AG04449 (cell line): ENCODE measurements around the gene DHRS3.

Experiments used
- CTCF ChIA-PET: fragments of 350-600 bp; formaldehyde crosslinking; extraction: SDS; loops from one replicate; lab custom pipeline; 2021; ENCODE audit warnings: antibody characterized with exemption; lab: Yijun Ruan, JAX
- POLR2A ChIA-PET: fragments of 400-600, 350-600 bp; formaldehyde crosslinking; extraction: SDS; loops from one replicate; lab custom pipeline; 2020; ENCODE audit warnings: antibody characterized with exemption, inconsistent platforms; lab: Yijun Ruan, JAX
- DNase-seq: peaks from one replicate; pipeline ENCODE4 v3.0.0-alpha.2; 2010; ENCODE audit warnings: low read depth, low spot score
- H3K4me3 ChIP-seq: 2 replicates; pipeline ENCODE4 v1.5.1; 2011; ENCODE audit warnings: low read depth, mild to moderate bottlenecking, control low read depth, low read length
- CTCF ChIP-seq: IDR thresholded peaks from one replicate; pipeline ENCODE4 v1.5.1; 2011; ENCODE audit warnings: mild to moderate bottlenecking, moderate library complexity, low read length, control low read depth, inconsistent platforms; ENCODE audit not compliant: insufficient read depth; ENCODE audit errors: missing control alignments

The DHRS3 gene

DNA sequence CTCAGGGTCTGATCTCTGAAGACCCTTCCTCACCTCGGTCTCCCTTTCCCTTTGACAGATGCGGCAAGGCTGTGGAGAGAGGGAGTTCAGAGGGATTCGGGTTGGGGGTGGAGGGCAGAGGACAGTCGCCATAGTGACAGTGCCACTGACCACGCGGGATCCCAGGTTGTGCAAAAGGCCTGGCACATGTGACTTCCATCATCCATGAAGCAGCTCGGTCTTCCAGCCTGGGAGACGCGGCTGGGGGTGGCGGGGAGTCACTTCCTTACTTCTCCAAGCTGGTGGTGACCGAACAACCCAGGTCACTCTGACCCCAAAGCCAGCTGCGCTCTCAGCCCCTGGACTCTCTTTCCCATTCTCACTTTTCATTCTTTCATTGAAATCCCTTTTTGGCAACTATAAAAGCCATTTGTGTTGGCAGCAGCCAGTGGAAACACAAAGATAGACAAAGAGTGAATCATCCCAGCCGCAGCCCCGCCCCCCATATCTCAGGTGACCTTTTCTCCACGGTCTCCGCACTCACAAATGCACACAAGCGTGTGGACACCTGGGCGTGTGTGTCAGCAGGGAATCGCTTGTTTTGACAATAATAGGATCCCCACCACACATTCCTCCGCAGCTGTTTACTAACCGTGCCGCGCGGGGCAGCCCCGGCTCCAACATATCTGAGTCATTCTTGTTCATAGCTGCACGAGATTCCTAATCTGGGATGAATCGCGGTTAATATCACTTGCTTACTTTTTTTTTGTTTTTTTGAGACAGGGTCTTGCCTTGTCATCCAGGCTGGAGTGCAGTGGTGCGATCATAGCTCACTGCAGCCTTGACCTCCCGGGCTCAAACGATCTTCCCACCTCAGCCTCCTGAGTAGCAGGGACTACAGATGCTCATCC, 68.3 kb downstream of the DHRS3 start:
- ChIA-PET POLR2A (no interaction called here), CTCF (interaction anchor here (0.7 to 1.4 kb wide), 3 partner anchors 9 to 188 kb away, joined by 3 read pairs; no protein-coding TSS in a partner anchor)
- H3K4me3 ChIP-seq, result peak overlapping the region; percentile 33; the same call in 1 of the 2 replicates
- TF ChIP-seq CTCF, result no peak
- DNase-seq, result peak; percentile 24

- POLR2A ChIA-PET, result no interaction called here
- H3K4me3 ChIP-seq, result no peak overlapping the region
- CTCF ChIA-PET, result interaction anchor here (0.7 kb wide), 1 partner anchor 187 kb away, joined by 3 read pairs; no protein-coding TSS in a partner anchor
- no peak for DNase-seq
- TF ChIP-seq CTCF, result no peak
These were observed 69.0 kb downstream of the DHRS3 start for GRCh38 chr1:12548973-12549459.

DNA sequence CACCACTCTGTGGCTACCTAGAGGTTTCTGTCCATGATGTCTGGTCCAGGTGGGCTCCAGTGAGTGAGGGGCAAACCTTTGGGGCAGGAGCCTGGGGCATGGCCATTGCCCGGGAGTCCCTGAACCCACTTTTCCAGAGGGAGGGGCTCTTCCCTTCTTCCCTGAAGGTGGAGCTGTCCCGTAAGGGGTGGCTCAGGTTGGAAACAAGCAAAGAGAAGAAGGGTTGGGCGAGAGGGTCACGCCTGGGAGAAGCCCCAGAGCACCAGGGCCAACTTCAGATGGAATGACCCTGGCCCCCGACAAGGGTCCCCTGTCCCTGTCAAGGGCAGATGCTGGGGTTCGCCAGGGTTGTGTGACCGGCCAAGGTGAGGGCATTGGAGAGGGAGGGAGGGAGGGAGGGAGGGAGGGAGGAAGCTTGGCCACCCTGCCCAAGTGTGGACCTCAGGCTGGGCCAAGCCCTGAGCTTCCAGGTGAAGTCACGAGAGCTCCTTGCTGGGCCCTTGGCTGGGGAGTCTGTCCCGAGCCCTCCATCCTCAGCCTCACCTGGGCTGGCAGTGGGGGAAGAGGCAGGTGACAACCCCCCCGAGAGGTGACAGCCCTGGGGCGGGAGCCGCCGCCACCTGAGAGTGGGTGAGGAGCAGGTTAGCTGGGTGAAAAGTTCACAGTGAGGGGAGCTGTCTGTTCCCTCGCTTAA, 69.6 kb downstream of the DHRS3 start:
- no peak for TF ChIP-seq CTCF
- no peak overlapping the region for H3K4me3 ChIP-seq
- DNase-seq, result no peak
- ChIA-PET CTCF (no interaction called here), POLR2A (no interaction called here)

GRCh38 chr1:12547586-12548225, 70.3 kb downstream of the DHRS3 start:
- POLR2A ChIA-PET, result no interaction called here
- CTCF ChIA-PET, result interaction anchor here (1.9 kb wide), 1 partner anchor 10 kb away, joined by 5 read pairs; no protein-coding TSS in a partner anchor
- no peak overlapping the region for H3K4me3 ChIP-seq
- TF ChIP-seq CTCF, result no peak
- no peak for DNase-seq

DNA sequence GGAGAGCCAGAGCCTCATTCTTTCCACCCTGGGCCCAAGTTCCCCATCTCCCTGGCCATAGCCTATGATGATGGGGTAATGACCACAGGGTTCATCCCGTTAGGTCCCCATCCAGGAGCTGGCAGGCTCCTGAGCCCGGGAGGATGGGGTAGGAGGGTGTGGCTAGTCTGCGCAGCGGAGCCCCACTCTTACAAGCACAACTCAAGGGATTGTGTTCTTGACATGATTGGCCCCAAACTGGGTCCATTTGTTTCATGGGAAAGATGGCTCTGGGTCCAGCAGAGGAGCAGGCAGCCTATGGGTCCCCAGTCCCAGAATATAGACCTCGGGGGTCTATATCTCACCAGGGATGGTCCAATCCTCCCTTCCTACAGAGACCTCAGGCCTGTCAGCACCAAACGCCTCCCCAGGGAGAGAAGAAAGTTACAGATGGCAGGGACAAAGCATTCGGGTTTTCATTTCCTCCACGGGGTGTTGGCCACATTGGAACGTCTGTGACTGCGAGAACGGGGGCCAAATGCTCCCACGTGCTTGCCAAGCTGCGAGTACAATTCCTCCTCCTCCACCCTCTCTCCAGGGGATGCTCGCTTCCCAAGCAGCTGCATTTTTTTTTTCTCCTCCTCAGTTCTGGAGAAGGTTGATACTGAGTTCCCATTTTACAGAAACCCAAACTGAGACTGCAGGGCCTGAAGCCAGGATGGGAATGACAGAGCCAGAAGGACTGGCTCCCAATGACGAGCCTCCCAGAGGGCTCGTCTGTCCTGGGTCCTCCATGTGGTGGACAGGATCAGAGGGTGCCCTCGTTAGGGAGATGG, 71.0 kb downstream of the DHRS3 start:
- POLR2A ChIA-PET, result no interaction called here
- no peak for DNase-seq
- CTCF ChIA-PET, result interaction anchor here (1.3 to 1.9 kb wide), 2 partner anchors 9 to 232 kb away, joined by 3 to 5 read pairs; no protein-coding TSS in a partner anchor
- H3K4me3 ChIP-seq, result no peak overlapping the region
- no peak for TF ChIP-seq CTCF
